HepG2 (cell line): ENCODE data around the gene SLC25A25. TPM values are rescaled to one million over a fixed set of nuclear protein-coding genes. Genes with fewer than 3 reads are reported as not detected.

Experiments used
- CBFB ChIP-seq: sonication (generic); formaldehyde crosslinking; IDR thresholded peaks from 2 replicates; pipeline ENCODE4 v1.4.0; 2020; ENCODE audit warnings: missing genetic modification reagents
- MIXL1 ChIP-seq: IDR thresholded peaks from 2 replicates; pipeline ENCODE4 v1.6.1; 2016
- NFAT5 ChIP-seq: sonication (generic); formaldehyde crosslinking; IDR thresholded peaks from 2 replicates; pipeline ENCODE4 v1.4.0; 2020; ENCODE audit warnings: missing genetic modification reagents
- SALL1 ChIP-seq: sonication (generic); formaldehyde crosslinking; IDR thresholded peaks from 2 replicates; pipeline ENCODE4 v1.8.0; 2022; ENCODE audit warnings: mild to moderate bottlenecking, missing genetic modification reagents
- ZBTB3 ChIP-seq: sonication (generic); formaldehyde crosslinking; IDR thresholded peaks from 2 replicates; pipeline ENCODE4 v1.4.0; 2020; ENCODE audit warnings: low read depth, mild to moderate bottlenecking, moderate library complexity, missing genetic modification reagents, borderline replicate concordance
- ZNF235 ChIP-seq: sonication (generic); formaldehyde crosslinking; IDR thresholded peaks from 2 replicates; pipeline ENCODE4 v1.8.1; 2023; ENCODE audit warnings: mild to moderate bottlenecking, missing genetic modification reagents, borderline replicate concordance
- ZNF274 ChIP-seq: sonication (generic); formaldehyde crosslinking; IDR thresholded peaks from 2 replicates; pipeline ENCODE4 v1.5.1; 2020; ENCODE audit warnings: mild to moderate bottlenecking, missing genetic modification reagents
- ZNF337 ChIP-seq: sonication (generic); formaldehyde crosslinking; IDR thresholded peaks from 2 replicates; pipeline ENCODE4 v1.5.1; 2020; ENCODE audit warnings: missing genetic modification reagents, low read depth, mild to moderate bottlenecking, borderline replicate concordance
- polyA plus RNA-seq, 8 experiments: library from polyadenylated mRNA; depleted of rRNA in 3 of 8; stranded (reverse) in 7 of 8; unstranded in 1 of 8; fragments of >200 nt; fragmentation: Illumina TruSeq in 4 of 8; extraction: Trizol in 4 of 8; gene quantifications; 2 replicates each; pipeline versions ENCODE4 v1.2.1 to v1.2.3, GENCODE V29; 2011 to 2016; ENCODE audit warnings: low read depth in 4 of 8, missing spikeins in 1 of 8, mixed read lengths in 1 of 8; ENCODE audit not compliant: insufficient read depth in 1 of 8
- total RNA-seq, 5 experiments: library from RNA; depleted of rRNA; stranded (reverse); fragments of >200 nt; fragmentation: Illumina TruSeq; extraction: Trizol; gene quantifications; 2 replicates each; pipeline ENCODE4 v1.2.3, GENCODE V29; 2016; ENCODE audit warnings: low read depth in 1 of 5
- TF ChIP-seq, protein P1 (sequence below): sonication (generic); formaldehyde crosslinking; IDR thresholded peaks from 2 replicates; pipeline ENCODE4 v1.8.1; 2022; ENCODE audit warnings: low read depth, mild to moderate bottlenecking, missing genetic modification reagents
- TF ChIP-seq, protein P2 (sequence below): sonication (generic); formaldehyde crosslinking; IDR thresholded peaks from 2 replicates; pipeline ENCODE4 v1.4.0; 2020; ENCODE audit warnings: missing genetic modification reagents, borderline replicate concordance
- TF ChIP-seq, protein P3 (sequence below): sonication (generic); formaldehyde crosslinking; IDR thresholded peaks from 2 replicates; pipeline ENCODE4 v1.5.1; 2020; ENCODE audit warnings: missing genetic modification reagents, mild to moderate bottlenecking, borderline replicate concordance

SLC25A25 gene
- total and polyA plus RNA-seq, 2 of the 13 experiments (the other 11 are each of a cell fraction or from before 2014, with no cell fraction given), result 10.5 to 24.8 TPM

DNA sequence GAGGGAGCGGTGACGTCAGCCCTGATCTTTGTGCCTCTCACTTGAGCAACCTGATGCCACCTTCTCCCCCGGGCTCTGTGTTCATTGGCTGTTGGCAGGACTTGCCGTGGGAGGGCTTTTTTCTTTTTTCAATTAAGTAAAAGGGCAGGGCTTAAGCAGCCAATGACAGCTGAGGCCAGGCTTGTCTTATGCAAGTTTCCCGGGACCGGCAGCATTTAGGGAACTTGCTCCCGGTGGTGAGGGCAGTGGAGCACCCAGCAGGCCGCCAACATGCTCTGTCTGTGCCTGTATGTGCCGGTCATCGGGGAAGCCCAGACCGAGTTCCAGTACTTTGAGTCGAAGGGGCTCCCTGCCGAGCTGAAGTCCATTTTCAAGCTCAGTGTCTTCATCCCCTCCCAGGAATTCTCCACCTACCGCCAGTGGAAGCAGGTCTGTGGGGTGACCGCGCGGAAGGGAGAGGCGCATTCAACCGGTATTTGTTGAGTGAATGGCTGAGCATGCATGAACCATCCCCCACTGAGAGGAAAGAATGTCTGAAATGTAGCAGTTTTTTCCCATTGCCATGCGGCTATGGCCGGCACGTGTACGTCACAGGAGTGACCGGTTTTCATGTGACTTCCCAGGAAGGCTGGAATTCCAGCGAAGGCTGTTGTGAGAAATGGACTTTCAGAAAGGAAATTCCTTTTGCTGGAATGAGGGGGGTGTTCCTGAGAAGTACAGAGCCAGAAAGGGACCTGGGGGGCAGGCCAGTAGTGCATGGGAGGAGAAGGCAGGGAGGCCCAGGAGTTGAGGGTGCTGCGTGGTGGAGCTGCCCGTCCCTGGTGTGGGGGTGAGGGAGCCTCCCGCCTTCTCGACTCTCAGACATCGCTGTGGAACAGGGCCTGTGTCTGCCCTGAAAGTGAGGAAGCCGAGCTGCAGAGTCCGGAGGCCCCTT lies 30.5 kb downstream of the SLC25A25 start (continued):
- TF ChIP-seq, protein P1, sequence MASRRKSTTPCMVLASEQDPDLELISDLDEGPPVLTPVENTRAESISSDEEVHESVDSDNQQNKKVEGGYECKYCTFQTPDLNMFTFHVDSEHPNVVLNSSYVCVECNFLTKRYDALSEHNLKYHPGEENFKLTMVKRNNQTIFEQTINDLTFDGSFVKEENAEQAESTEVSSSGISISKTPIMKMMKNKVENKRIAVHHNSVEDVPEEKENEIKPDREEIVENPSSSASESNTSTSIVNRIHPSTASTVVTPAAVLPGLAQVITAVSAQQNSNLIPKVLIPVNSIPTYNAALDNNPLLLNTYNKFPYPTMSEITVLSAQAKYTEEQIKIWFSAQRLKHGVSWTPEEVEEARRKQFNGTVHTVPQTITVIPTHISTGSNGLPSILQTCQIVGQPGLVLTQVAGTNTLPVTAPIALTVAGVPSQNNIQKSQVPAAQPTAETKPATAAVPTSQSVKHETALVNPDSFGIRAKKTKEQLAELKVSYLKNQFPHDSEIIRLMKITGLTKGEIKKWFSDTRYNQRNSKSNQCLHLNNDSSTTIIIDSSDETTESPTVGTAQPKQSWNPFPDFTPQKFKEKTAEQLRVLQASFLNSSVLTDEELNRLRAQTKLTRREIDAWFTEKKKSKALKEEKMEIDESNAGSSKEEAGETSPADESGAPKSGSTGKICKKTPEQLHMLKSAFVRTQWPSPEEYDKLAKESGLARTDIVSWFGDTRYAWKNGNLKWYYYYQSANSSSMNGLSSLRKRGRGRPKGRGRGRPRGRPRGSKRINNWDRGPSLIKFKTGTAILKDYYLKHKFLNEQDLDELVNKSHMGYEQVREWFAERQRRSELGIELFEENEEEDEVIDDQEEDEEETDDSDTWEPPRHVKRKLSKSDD (CRISPR knock-in tag), result no peak
- peak; percentile 82 for TF ChIP-seq SALL1 (CRISPR knock-in tag)
- no peak for TF ChIP-seq ZNF235 (CRISPR knock-in tag)
- TF ChIP-seq CBFB (CRISPR knock-in tag), result no peak
- TF ChIP-seq ZNF274, result 0 out of 2 replicates have a peak, but pooled peaks have one; percentile 47
- TF ChIP-seq ZBTB3 (CRISPR knock-in tag), result no peak
- TF ChIP-seq, protein P2, sequence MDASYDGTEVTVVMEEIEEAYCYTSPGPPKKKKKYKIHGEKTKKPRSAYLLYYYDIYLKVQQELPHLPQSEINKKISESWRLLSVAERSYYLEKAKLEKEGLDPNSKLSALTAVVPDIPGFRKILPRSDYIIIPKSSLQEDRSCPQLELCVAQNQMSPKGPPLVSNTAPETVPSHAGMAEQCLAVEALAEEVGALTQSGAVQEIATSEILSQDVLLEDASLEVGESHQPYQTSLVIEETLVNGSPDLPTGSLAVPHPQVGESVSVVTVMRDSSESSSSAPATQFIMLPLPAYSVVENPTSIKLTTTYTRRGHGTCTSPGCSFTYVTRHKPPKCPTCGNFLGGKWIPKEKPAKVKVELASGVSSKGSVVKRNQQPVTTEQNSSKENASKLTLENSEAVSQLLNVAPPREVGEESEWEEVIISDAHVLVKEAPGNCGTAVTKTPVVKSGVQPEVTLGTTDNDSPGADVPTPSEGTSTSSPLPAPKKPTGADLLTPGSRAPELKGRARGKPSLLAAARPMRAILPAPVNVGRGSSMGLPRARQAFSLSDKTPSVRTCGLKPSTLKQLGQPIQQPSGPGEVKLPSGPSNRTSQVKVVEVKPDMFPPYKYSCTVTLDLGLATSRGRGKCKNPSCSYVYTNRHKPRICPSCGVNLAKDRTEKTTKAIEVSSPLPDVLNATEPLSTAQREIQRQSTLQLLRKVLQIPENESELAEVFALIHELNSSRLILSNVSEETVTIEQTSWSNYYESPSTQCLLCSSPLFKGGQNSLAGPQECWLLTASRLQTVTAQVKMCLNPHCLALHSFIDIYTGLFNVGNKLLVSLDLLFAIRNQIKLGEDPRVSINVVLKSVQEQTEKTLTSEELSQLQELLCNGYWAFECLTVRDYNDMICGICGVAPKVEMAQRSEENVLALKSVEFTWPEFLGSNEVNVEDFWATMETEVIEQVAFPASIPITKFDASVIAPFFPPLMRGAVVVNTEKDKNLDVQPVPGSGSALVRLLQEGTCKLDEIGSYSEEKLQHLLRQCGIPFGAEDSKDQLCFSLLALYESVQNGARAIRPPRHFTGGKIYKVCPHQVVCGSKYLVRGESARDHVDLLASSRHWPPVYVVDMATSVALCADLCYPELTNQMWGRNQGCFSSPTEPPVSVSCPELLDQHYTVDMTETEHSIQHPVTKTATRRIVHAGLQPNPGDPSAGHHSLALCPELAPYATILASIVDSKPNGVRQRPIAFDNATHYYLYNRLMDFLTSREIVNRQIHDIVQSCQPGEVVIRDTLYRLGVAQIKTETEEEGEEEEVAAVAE (CRISPR knock-in tag), result no peak
- TF ChIP-seq, protein P3, sequence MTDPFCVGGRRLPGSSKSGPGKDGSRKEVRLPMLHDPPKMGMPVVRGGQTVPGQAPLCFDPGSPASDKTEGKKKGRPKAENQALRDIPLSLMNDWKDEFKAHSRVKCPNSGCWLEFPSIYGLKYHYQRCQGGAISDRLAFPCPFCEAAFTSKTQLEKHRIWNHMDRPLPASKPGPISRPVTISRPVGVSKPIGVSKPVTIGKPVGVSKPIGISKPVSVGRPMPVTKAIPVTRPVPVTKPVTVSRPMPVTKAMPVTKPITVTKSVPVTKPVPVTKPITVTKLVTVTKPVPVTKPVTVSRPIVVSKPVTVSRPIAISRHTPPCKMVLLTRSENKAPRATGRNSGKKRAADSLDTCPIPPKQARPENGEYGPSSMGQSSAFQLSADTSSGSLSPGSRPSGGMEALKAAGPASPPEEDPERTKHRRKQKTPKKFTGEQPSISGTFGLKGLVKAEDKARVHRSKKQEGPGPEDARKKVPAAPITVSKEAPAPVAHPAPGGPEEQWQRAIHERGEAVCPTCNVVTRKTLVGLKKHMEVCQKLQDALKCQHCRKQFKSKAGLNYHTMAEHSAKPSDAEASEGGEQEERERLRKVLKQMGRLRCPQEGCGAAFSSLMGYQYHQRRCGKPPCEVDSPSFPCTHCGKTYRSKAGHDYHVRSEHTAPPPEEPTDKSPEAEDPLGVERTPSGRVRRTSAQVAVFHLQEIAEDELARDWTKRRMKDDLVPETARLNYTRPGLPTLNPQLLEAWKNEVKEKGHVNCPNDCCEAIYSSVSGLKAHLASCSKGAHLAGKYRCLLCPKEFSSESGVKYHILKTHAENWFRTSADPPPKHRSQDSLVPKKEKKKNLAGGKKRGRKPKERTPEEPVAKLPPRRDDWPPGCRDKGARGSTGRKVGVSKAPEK (CRISPR knock-in tag), result peak; percentile 63; the same call in 1 of the 2 replicates
- TF ChIP-seq MIXL1 (CRISPR knock-in tag), result peak; percentile 11; the same call in 1 of the 2 replicates
- TF ChIP-seq ZNF337 (CRISPR knock-in tag), result no peak
- TF ChIP-seq NFAT5 (CRISPR knock-in tag), result peak; percentile 65; the same call in 1 of the 2 replicates
